ENCODE data around the gene TM9SF1. TPM values are rescaled to one million over a fixed set of nuclear protein-coding genes. Genes with fewer than 3 reads are reported as not detected.
"Not testable (repeated sequence)": the region's sequence is repeated elsewhere in the genome, so short reads cannot be mapped to it uniquely, and the experiment has no call there.

Gene TM9SF1
- total RNA-seq, 1 donor from 2014 or later, result 69.5 TPM

DNA sequence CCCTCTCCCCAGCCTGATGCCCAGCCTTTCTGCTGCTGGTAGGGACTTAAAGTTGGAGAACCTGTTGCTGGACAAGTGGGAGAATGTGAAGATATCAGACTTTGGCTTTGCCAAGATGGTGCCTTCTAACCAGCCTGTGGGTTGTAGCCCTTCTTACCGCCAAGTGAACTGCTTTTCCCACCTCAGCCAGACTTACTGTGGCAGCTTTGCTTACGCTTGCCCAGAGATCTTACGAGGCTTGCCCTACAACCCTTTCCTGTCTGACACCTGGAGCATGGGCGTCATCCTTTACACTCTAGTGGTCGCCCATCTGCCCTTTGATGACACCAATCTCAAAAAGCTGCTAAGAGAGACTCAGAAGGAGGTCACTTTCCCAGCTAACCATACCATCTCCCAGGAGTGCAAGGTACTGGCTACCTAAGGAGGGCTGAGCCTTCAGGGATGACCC, 11.9 kb upstream of the TM9SF1 start:
- Mint-ChIP-seq H3K27ac (ENCODE audit: unreplicated experiment) (no peak overlapping the region), H3K9me3 (ENCODE audit: unreplicated experiment) (peaks cover 5% of the 10 kb centered on the region), H3K27me3 (ENCODE audit: unreplicated experiment) (no peaks in the 10 kb centered on the region), H3K4me1 (ENCODE audit: unreplicated experiment) (peaks cover 8% of the 10 kb centered on the region), H3K36me3 (ENCODE audit: unreplicated experiment) (peaks cover 50% of the 10 kb centered on the region), H3K4me3 (ENCODE audit: unreplicated experiment) (no peak overlapping the region)
- TF ChIP-seq, protein P1, sequence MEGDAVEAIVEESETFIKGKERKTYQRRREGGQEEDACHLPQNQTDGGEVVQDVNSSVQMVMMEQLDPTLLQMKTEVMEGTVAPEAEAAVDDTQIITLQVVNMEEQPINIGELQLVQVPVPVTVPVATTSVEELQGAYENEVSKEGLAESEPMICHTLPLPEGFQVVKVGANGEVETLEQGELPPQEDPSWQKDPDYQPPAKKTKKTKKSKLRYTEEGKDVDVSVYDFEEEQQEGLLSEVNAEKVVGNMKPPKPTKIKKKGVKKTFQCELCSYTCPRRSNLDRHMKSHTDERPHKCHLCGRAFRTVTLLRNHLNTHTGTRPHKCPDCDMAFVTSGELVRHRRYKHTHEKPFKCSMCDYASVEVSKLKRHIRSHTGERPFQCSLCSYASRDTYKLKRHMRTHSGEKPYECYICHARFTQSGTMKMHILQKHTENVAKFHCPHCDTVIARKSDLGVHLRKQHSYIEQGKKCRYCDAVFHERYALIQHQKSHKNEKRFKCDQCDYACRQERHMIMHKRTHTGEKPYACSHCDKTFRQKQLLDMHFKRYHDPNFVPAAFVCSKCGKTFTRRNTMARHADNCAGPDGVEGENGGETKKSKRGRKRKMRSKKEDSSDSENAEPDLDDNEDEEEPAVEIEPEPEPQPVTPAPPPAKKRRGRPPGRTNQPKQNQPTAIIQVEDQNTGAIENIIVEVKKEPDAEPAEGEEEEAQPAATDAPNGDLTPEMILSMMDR (IDR thresholded peaks at IDR 0.05), result no peak
- DNase-seq (ENCODE audit: extremely low spot score, unreplicated experiment), result no peak

DNA sequence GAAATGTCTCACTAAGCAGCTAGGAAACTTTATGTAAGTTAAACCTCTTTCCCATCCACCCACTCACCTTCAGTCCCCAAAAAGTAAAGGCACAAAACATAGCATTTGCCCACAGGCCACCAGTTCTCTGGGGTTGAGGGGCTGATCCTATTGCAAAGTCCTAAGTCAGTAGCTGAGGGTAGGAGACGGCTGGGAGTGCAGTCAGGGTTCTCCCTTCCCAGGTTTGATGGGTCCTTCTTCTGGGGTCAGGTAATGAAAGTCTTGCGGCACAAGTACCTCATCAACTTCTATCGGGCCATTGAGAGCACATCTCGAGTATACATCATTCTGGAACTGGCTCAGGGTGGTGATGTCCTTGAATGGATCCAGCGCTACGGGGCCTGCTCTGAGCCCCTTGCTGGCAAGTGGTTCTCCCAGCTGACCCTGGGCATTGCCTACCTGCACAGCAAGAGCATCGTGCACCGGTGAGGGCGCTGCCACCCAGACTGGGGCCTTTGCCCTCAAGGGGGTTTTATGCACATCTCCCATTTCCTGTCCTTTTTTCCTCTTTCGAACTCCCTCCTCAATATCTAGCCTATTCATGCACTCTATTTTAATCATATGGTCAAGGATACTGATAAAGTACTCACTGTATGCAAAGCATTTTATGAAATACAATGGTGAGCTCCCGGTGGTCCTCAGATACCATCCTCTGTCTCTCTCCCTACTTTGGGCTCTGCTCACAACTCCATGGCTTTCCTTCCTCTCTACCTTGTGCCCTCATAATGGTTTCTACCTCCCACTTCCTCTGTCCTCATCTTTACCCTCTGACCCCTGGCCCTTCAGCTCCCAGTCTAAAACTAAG, 11.2 kb upstream of the TM9SF1 start:
- H3K4me1 Mint-ChIP-seq (ENCODE audit: unreplicated experiment), result peaks cover 5% of the 10 kb centered on the region

DNA sequence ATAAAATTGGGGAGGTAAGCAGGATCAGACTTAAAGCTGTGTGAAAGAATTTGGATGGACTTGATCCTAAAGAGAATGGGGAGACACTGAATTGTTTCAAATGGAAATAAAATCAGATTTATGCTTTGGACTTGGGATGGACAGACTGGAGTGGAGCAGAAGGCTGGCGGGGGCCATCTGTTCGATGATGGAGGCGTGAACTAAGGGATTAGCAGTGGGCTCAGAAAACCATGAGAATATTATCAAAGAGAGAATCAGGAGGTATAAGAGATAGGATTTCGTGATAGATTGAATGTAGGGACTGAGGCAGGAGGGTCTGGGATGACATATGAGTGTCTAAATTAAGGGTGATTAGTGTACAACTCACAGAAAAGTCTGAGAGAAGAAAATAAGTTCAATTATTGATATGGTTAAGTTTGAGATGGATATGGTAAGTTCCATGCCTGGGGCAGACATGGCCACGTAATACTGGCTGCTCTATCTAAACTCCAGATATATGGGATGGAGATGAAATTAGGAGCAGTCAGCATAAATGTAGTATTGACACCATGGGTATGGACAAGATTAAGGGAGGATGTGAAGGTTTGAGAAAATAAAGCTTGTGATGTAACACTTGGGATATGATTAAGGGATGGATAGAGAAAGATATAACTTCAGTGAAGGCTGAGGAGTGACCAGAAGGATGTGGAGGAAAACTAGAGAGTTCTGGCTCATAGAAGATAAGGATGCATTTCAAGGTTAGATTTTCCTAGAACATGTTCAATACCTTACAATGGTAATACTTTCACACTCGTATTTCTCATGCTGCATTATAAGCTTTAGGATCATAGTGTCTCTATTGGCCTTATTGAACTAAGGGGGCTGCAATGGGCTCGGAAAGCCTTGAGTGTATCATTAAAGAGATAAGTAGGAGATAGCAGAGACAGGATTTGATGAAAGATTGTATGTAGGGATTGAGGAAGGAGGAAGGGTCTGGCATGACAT, 9.2 kb upstream of the TM9SF1 start:
- H3K27me3 Mint-ChIP-seq (ENCODE audit: unreplicated experiment), result no peaks in the 10 kb centered on the region
- DNase-seq (ENCODE audit: extremely low spot score, unreplicated experiment), result no peak
- peaks cover 5% of the 10 kb centered on the region for H3K9me3 Mint-ChIP-seq (ENCODE audit: unreplicated experiment)
- H3K27ac Mint-ChIP-seq (ENCODE audit: unreplicated experiment), result no peak overlapping the region
- peaks cover 45% of the 10 kb centered on the region for H3K36me3 Mint-ChIP-seq (ENCODE audit: unreplicated experiment)
- no peak overlapping the region for H3K4me3 Mint-ChIP-seq (ENCODE audit: unreplicated experiment)
- H3K4me1 Mint-ChIP-seq (ENCODE audit: unreplicated experiment), result no peaks in the 10 kb centered on the region
- TF ChIP-seq, protein P1 (IDR thresholded peaks at IDR 0.05), result no peak

More for the DNA sequence above, 11.2 kb upstream of the TM9SF1 start:
- Mint-ChIP-seq H3K4me3 (ENCODE audit: unreplicated experiment) (no peak overlapping the region), H3K27ac (ENCODE audit: unreplicated experiment) (no peak overlapping the region), H3K27me3 (ENCODE audit: unreplicated experiment) (no peaks in the 10 kb centered on the region), H3K36me3 (ENCODE audit: unreplicated experiment) (peaks cover 54% of the 10 kb centered on the region), H3K9me3 (ENCODE audit: unreplicated experiment) (peaks cover 5% of the 10 kb centered on the region)
- DNase-seq (ENCODE audit: extremely low spot score, unreplicated experiment), result no peak
- TF ChIP-seq, protein P1 (IDR thresholded peaks at IDR 0.05), result no peak

DNA sequence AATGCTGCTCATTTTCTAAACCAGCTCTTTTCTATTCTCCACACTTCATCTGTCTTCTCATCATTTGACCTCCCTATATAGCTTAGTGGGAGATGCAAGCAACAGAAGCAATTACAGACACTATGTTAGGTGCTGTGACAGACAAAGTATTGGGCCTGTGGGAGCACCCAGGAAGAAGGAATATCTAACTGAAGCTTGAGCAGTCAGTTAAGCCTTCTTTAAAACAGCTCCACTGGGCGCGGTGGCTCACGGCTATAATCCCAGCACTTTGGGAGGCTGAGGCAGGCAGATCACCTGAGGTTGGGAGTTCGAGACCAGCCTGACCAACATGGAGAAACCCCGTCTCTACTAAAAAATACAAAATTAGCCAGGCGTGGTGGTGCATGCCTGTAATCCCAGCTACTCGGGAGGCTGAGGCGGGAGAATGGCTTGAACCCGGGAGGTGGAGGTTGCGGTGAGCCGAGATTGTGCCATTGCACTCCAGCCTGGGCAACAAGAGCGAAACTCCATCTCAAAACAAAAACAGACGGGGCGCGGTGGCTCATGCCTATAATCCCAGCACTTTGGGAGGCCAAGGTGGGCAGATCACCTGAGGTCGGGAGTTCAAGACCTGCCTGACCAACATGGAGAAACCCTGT, 8.1 kb upstream of the TM9SF1 start:
- not testable (repeated sequence) for DNase-seq (ENCODE audit: extremely low spot score, unreplicated experiment); H3K27ac Mint-ChIP-seq (ENCODE audit: unreplicated experiment)

DNA sequence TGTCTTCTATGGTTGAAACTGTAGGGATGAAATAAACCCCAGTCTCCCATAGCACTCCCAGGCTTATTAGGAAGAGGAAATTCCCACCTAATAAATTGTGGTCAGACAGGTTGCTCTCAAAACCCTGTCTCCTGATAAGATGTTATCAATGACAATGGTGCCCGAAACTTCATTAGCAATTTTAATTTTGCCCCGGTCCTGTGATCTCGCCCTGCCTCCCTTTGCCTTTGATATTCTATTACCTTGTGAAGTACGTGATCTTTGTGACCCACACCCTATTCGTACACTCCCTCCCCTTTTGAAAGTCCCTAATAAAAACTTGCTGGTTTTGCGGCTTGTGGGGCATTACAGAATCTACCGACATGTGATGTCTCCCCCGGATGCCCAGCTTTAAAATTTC, 7.3 kb upstream of the TM9SF1 start:
- peaks cover 41% of the 10 kb centered on the region for H3K36me3 Mint-ChIP-seq (ENCODE audit: unreplicated experiment)
- H3K27ac Mint-ChIP-seq (ENCODE audit: unreplicated experiment); H3K4me3 Mint-ChIP-seq (ENCODE audit: unreplicated experiment); H3K9me3 Mint-ChIP-seq (ENCODE audit: unreplicated experiment); H3K27me3 Mint-ChIP-seq (ENCODE audit: unreplicated experiment); H3K4me1 Mint-ChIP-seq (ENCODE audit: unreplicated experiment); DNase-seq (ENCODE audit: extremely low spot score, unreplicated experiment): not testable (repeated sequence)

More for the DNA sequence above, 8.1 kb upstream of the TM9SF1 start:
- peaks cover 48% of the 10 kb centered on the region for H3K36me3 Mint-ChIP-seq (ENCODE audit: unreplicated experiment)
- H3K4me1 Mint-ChIP-seq (ENCODE audit: unreplicated experiment); H3K4me3 Mint-ChIP-seq (ENCODE audit: unreplicated experiment); H3K9me3 Mint-ChIP-seq (ENCODE audit: unreplicated experiment); H3K27me3 Mint-ChIP-seq (ENCODE audit: unreplicated experiment): not testable (repeated sequence)

Measured in osteocyte (in vitro differentiated cells).